ENCODE measurements around the gene ANGPTL4.
"Not testable (repeated sequence)": the region's sequence is repeated elsewhere in the genome, so short reads cannot be mapped to it uniquely, and the experiment has no call there.

ANGPTL4 gene

DNA sequence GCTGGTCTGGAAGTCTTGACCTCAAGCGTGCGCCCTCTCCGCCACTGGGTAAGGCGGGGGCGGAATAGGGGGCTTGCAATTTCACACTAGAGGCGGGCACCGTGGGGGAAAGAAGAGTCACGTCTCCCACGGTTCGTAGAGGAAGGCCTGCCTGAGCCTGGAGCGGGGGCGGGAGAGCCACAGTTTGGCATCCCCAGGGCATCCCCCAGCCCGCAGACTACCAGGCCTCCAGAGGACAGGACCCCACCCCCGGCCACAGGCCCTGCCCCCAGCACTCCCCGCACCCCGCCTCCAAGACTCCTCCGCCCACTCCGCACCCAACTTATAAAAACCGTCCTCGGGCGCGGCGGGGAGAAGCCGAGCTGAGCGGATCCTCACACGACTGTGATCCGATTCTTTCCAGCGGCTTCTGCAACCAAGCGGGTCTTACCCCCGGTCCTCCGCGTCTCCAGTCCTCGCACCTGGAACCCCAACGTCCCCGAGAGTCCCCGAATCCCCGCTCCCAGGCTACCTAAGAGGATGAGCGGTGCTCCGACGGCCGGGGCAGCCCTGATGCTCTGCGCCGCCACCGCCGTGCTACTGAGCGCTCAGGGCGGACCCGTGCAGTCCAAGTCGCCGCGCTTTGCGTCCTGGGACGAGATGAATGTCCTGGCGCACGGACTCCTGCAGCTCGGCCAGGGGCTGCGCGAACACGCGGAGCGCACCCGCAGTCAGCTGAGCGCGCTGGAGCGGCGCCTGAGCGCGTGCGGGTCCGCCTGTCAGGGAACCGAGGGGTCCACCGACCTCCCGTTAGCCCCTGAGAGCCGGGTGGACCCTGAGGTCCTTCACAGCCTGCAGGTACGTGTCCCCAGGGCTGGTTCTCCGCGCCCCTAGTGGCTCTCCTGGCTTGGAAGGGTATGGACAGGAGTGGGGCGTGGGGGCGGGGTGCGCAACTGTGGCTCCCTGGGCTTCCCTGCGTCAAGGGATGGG, at the start of gene ANGPTL4:
Gene ANGPTL4 (plus strand): TSS at position 353 of the 969 bp plus-strand sequence. CDS start 167 bp downstream, at position 520.
- DNase-seq (ENCODE audit: low read depth in 2 of 2) = peak; percentile 59 to 77

DNA sequence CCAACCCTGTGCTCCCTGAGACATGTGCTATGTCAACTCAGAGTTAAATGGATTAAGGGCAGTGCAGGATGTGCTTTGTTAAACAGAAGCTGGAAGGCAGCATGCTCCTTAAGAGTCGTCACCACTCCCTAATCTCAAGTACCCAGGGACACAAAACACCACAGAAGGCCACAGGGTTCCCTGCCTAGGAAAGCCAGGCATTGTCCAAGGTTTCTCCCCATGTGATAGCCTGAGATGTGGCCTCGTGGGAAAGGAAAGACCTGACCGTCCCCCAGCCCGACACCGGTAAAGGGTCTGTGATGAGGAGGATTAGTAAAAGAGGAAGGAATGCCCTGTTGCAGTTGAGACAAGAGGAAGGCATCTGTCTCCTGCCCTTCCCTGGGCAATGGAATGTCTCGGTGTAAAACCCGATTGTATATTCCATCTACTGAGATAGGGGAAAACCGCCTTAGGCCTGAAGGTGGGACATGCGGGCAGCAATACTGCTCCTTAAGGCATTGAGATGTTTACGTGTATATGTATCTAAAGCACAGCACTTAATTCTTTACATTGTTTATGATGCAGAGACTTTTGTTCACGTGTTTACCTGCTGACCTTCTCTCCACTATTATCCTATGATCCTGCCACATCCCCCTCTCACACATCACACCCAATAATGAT, 48.8 kb upstream of the ANGPTL4 start:
- not testable (repeated sequence) for DNase-seq (ENCODE audit: low read depth in 2 of 2)

GRCh38 chr19:8316351-8317125, 47.4 kb upstream of the ANGPTL4 start:
- DNase-seq (ENCODE audit: low read depth in 2 of 2) = no peak

DNA sequence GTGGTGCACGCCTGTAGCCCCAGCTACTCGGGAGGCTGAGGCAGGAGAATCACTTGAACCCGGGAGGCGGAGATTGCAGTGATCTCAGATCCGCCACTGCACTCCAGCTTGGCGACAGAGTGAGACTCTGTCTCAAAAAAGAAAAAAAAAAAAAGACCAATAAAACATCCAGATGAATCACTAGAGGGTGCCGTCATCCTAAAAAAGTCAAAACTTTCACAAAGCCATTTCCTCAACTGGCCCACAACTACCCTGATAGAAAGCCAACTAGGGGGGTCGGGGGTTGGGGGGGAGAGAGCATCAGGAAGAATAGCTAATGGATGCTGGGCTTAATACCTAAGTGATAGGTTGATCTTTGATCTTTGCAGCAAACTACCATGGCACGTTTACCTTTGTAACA, 45.1 kb upstream of the ANGPTL4 start:
- DNase-seq (ENCODE audit: low read depth in 2 of 2) = not testable (repeated sequence)

- DNase-seq (ENCODE audit: low read depth in 2 of 2) = no peak
Observed at GRCh38 chr19:8319807-8320520, 44.0 kb upstream of the ANGPTL4 start.

GRCh38 chr19:8320564-8321066, 43.3 kb upstream of the ANGPTL4 start:
- DNase-seq (ENCODE audit: low read depth in 2 of 2) = no peak

GRCh38 chr19:8321067-8321985, 42.6 kb upstream of the ANGPTL4 start, which contains the start of the genes NDUFA7 and RPS28:
Gene NDUFA7, minus strand, starts transcription at chr19:8321375. Its CDS starts 17 bp downstream, at chr19:8321358.
Gene RPS28, plus strand, starts transcription at chr19:8321496. Its CDS starts 35 bp downstream, at chr19:8321531.
- DNase-seq (ENCODE audit: low read depth in 2 of 2) = peak; percentile 94 to 95

DNA sequence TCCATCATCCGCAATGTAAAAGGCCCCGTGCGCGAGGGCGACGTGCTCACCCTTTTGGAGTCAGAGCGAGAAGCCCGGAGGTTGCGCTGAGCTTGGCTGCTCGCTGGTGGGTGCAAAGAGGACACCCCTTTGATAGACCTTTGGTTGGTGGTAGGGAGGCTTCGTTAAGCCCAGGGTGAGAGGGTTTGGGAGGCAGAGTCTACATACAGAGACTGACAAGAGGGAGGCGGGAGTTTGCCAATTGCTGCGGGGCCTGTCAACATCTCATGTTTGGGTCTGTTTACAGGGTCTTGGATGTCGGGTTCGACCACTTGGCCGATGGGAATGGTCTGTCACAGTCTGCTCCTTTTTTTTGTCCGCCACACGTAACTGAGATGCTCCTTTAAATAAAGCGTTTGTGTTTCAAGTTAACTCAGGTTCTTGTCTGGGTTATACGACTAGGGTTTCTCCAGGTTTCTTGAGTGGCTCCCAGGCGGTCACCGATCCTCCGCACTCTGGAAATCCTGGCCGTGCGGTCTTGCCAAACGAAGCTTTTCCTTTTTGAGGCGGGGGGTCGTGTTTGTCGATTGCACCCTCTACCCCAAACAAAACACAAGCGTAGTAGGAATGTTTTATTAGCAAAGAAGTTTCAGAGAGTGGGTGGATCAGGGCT, 41.8 kb upstream of the ANGPTL4 start:
- DNase-seq (ENCODE audit: low read depth in 2 of 2) = no peak

- DNase-seq (ENCODE audit: low read depth in 2 of 2) = no peak
Observed at GRCh38 chr19:8322638-8322997, 41.3 kb upstream of the ANGPTL4 start.

GRCh38 chr19:8323781-8324185, 40.2 kb upstream of the ANGPTL4 start:
- no peak for DNase-seq (ENCODE audit: low read depth in 2 of 2)

DNA sequence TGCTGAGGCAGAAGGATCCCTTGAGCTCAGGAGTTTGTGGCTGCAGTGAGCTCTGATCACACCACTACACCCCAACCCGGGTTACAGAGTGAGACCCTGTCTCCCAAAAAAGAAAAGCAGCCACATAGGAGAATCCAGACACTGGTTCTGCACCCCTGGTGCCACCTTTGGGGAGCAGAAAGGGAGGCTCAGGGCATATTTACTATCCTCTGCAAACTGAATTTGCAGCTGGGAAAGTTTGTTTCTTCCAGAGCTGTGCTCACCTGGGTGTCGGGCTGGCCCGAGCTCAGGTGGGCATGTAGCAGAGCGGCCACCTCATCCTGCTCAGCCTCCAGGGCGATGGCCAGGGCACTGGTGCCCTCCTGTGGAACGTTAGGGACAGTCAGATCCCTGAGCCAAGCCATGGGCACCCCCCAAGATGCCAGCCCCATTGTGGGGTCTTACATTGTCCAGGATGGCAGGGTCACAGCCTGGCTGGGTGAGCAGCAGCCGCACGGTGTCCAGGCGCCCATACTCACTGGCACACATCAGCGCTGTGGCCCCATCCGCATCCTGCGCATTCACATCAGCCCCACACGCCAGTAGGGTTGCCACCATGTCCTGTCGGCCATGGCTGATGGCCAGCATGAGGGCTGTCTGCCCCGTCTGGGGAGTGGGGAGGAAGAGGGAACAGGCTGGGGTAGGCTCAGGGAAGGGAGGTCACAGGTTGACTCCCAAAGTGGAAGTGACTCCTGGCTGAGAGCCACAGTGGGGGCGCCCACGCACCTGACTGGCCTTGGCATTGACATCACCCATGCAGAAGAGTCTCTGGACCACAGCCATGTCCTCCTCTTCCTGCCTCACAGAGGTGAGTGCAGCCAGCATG, 39.5 kb upstream of the ANGPTL4 start:
- no peak for DNase-seq (ENCODE audit: low read depth in 2 of 2)

- no peak for DNase-seq (ENCODE audit: low read depth in 2 of 2)
Observed at GRCh38 chr19:8325454-8325853, 38.5 kb upstream of the ANGPTL4 start.

GRCh38 chr19:8329996-8330395, 34.0 kb upstream of the ANGPTL4 start:
- DNase-seq (ENCODE audit: low read depth in 2 of 2) = no peak

DNA sequence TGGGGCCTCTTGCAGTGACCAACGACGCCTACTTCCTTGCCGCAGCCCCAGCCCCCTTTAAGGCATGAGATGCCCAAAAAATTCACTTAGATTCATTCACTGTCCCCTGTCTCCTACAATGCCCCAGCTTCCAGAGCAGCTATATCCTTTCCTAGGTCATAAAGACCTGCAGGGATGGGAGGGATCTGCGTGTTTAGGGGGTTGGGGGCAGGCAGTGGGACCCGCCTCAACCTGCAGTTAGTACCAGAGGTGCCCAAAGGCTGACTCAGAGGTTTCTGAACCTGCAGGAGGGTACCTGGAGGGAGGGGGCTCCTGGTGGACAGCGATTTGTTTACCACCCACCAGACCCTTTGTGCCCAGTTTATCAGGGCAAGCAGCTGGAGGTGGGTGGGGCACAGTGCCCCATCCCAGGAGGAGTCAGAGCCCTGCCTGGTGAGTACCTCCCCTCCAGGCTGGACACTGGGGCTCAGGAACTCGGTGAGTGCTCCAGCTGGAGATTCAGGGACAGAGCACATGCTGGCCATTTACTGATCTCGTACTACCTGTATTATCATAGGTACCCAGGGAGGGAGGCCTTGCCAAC, 32.6 kb upstream of the ANGPTL4 start:
- DNase-seq (ENCODE audit: low read depth in 2 of 2) = no peak

DNA sequence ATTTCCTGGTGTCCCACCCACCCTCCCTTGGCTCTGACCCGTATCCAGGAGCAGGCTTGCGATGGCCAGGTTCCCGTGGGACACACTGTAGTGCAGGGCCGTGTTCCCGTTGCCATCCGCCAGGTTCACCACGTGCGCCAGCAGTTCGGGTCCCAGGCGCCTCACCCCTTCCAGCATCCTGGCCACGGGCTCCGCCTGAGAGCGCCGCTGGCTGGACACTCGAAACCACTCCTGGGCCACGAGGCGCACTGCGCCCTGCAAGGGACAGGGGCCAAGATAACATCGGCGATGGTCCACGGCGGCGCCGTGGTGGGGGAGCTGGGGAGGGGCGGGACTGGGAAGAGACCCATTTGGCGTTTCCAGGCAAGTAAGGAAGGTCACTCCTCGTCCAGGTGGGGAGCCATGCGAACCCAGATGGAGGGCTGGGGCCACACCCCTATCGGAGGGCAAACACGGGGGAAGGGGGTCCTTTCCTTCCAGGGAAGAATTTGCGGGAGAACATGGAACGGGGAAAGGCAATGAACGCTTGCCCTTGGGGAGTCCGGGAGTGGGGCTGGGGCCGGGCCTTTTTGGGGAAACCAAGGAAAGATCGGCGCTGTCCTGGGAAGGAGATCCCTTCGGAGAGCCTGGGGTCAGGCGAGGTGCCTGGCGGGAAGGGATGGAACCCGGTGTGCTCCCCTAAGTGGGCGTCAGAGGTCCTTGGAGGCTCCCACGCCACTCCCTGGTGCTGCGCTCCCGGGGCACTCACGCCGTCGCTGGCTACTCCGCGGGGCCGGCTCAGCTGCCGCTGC, 30.8 kb upstream of the ANGPTL4 start:
- no peak for DNase-seq (ENCODE audit: low read depth in 2 of 2)

DNA sequence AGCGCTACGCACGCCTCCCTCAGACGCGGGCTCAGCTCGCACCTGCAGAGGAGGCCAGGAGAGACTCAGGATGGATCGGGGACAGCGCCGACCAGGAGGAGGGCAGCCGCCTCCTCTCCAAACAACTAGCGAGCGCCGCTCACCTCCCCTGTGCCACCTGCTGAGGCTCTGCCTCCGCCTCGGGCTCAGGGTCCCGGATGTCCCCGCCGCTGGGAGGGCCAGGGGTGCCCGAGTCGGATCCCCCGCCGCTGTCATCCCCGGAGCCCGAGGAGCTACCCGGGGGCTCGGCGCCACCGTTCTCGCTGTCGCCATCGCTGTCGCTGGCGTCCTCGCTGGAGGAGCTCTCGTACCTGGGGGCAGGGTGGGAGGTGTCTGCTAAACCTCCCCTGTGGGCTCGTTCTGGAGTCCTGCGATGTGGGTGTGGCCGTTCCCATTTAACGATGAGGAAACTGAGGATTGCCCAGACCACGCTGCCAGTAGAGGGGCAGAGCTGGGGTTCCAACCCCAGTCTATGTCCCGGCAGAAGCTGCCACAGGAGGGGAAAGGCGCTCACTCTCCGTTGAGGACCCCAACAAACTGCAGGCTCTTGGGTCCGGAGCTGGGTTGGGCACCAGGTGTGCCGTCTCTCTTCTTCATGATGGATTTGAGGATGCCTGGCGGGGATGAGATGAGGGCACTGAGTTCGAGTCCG, 30.0 kb upstream of the ANGPTL4 start:
- DNase-seq (ENCODE audit: low read depth in 2 of 2) = no peak

Measured in stimulated activated CD8-positive, alpha-beta memory T cell treated with anti-CD3 and anti-CD28 coated beads, Interleukin-7, amount 100 ng/mL, for 4 hours (primary cell).